GM21515 (cell line): Measurements from ENCODE around the gene BCL11B.
"Not testable (repeated sequence)": the region's sequence is repeated elsewhere in the genome, so short reads cannot be mapped to it uniquely, and the experiment has no call there.

Experiments used
- ATAC-seq: cut with Tn5 transposase; IDR thresholded peaks from one replicate; pipeline ENCODE4 v1.9.1; 2021; ENCODE audit not compliant: unreplicated experiment

The BCL11B gene

DNA sequence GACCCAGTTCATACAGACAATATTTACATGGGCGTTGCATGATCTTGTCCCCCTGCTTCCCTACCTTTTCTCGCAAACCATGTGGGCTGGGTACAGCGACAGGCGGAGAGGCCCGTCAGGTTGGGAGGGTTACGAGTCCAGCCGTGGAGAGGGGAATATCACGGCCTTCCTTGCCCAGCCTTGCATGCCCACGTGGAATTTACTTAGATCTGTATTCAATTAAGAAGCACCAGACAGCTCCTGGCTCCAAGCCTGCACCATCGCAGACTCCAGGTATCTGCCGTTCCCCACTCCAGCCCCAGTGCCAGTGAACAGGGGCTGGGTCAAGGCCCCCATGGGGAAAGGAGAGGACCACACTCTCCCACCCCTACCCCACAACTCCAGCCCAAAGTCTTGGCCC lies 29.8 kb downstream of the BCL11B start:
- ATAC-seq: no peak

DNA sequence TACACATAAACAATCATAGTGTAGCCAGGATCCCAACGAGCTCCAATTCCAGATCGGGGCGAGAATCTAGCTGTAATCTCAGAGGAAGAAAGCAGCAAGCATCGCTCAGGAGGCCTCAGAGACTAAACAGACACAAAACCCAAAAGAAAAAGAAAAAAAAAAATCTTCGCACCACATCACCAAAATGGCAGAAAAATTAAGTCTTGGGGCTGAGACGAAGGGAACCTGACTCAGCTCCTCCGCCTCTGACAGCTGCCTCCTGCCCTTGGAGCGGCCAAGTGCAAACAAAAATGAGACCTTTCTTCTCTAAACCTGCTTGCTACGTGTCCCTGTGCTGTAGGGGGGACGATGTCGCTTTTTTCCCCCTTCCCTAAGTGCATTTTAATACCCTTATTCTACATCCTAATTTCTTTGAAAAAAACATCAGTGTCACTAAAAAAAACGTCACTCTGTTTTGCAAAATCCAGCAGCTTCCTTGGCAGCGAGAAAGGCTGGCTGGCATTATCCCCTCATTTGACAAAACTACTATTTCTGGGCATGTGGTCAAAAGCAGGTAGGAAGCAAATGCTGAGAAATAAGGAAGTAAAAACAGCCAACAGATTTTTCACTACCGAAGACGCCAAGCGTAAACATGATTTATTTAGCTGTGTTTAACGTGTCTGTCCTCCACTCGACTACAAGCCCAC lies 30.5 kb downstream of the BCL11B start:
- no peak for ATAC-seq

DNA sequence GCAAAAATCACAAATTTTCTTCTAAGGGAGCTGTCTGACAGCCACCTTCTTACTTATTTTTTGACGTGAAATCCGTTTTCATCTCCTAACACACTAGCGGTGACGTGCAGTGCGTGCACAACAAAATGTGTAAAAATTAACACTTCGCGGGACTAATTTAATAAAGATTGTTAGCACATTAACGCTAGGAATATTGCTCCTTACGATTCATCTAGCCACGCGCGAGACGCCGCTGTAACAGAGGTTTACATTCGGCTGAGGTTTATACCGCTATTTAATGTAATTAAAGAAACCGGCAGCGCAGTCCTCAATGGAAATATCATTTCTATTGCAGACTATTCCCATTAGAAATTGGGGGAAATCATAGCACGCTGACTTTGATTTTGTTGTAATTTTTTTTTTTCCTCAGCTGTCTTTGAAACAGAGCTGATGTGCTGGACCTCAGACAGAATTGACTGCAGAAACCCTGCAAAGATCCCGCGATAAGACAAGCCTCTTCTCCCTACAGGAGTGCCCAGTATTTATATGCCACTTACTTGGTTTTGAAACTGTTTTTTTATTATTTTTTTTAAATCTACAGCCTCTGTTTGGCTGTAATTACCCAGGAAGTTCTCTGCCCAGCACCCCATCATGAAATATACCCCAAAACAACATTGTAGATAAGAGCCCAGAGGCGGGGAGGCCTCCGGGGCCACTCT lies 31.2 kb downstream of the BCL11B start:
- no peak for ATAC-seq

DNA sequence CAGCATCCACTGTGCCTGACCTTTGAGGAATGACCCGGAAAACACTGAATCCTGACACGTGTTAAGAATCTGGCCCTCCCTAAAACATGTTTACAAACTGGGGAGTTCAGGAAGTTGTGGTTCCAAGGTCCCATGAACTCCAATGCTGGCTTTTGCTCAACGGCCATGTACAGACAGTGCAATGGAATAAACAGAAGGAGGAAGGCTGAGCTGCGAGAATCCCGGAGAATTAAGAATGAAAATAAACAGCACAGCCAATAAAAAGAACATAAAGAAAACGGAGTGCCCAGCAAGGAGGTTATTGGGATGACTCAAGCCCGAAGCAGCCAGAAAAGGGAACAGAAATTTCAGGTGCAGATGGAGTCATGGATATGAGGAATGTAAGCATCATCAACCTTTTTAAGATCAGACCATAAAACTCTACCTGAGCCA lies 32.3 kb downstream of the BCL11B start:
- no peak for ATAC-seq

DNA sequence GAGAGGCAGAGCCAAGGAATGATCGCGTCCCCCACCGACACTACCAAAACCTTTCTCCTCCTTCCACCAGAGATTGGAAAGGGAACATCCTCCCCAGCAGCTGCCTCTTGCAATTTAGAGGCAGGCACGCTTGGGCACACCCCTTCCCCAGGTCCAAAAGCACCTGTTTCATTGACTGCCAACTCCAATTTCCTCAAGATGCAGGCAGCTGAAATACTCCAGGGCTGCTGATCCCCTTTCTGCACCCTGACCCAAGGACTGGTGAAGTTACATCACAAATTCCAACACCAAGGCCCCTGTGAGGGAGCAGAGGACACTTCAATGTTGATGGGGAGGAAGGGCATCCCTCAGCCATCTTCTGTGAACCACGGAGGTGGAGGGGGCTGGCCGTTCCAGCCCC lies 33.8 kb downstream of the BCL11B start:
- ATAC-seq: no peak

DNA sequence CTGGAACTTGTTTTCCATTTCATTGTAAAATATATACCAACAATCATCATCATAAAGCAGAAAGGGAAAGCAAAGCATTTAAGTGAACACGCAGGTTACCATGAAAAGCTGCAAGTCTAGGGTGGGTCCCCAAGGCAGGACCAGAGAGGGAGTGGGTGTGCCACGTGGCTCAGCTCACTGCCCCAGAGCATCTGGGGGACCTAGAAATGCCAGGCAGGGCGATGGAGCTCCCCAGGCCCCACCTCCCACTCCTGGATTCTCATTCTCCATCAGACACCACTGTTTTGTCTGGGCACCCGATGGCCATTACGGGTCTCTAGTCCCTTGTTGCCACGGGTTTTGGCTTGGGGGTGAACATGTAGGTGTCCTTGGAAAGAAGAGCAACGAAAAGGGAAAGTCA lies 34.7 kb downstream of the BCL11B start:
- no peak for ATAC-seq

DNA sequence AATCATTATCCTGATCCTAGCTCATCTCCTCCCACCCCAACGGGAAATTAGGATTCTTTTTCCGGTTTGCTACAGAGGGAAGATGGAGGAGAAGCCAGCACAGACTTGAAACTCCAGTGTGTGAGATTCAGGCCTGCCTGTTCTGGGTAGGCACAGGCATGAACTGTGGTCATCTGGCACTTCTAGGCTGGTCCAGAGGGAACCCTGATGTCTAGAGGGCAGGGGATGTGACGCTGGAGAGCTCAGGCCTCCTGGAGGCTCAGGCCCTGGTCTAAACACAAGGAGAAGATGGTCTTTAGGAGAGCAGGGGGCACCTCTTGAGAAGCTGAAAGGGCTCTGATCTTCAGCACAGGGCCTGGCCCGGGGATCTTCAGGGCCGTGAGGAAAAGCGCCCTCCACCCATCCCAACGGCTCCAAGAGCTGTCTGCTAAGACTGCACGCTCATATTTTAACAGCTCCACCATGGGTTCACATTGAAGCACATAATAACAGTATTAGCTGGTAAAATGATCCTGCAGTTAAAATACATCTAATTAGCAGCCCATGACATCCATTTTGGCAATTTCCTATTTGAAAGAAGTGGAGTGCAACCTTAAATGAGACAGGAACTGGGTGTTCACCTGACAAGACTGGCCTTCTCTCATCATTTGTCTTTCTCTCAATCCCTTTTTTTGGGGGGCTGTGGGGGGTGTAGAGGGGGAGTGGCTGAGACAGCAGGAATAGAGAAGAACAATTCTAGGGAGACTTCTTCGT lies 35.4 kb downstream of the BCL11B start:
- ATAC-seq: no peak

DNA sequence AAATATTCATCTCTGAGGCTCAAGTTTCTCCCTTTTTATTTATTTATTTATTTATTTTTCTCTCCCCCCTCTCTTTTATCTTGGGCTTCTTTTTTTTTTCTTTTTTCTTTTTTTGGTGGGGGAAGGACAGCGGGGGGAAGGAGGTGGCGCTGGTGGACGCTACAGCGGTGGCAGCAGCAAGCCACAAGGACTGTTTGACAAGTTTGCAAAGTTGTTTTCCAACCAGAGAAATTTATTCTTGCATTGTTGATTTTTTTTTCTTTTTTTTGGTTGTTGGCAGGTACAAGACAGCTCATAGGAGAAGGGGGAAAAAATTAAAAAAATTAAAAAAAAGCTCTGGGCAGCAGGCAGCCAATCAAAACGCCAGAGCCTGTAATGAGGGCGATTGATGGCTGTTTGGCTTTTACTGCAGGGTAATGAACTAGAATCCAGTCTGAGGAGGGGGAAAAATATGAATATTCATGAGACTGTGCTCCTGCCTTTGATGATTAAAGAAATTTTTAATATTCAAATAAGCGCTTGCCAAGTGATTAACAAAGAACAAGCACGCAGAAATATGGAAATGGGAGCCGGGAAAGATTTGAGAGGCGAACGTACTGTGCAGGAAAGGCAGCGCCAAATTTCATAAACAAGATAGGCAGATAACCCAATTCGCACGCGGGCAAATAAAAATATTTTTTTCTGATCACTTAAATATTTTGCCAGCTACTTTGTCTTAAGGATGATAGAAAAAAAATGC lies 36.2 kb downstream of the BCL11B start:
- ATAC-seq: no peak

DNA sequence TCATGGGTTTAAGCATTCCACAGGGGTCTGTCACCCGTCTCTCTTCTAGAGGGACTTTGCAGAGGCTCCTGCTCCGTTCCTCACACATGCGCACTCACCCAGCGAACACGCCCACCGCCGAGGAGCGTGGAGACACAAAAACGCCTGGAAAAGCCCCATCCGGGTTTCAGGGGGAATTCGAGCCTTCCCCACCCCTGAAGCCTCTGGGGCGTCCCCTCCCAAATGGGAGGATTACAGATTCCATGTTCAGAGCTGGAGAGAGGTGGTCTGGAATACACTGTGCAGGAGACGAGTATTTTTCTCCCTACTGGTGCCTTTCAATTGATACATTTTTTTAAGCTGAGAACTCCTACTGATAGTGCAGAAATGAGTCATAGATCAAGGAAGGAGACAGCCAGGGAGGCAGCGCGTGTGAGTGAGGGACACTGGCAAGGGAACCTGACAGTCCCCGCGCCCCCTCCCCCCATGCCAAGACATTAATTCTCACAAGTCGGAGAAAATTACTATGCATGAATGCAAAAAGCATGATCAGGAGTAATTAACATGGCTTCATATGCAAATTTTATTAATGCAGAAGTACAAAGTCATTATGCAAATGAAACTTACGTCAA lies 36.9 kb downstream of the BCL11B start:
- ATAC-seq: no peak

DNA sequence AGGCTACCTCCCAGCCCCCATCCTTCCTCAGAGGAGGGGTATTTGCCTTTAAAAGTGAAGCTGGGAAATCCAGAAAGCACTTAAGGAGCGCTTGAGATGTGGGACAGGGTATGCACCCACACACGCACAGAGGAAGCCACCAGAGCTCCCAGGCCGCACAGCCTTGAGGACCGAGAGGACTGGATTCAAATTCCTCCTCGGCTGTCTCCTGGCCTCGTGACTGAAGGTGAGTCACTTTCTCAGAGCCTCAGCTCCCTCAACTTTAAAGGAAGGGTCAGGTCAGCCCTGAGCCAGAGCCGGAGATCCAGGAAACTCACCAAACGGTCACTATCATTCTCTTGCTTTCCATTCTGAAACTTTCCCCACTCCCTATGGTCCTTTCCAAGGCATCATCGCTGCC lies 37.6 kb downstream of the BCL11B start:
- no peak for ATAC-seq

DNA sequence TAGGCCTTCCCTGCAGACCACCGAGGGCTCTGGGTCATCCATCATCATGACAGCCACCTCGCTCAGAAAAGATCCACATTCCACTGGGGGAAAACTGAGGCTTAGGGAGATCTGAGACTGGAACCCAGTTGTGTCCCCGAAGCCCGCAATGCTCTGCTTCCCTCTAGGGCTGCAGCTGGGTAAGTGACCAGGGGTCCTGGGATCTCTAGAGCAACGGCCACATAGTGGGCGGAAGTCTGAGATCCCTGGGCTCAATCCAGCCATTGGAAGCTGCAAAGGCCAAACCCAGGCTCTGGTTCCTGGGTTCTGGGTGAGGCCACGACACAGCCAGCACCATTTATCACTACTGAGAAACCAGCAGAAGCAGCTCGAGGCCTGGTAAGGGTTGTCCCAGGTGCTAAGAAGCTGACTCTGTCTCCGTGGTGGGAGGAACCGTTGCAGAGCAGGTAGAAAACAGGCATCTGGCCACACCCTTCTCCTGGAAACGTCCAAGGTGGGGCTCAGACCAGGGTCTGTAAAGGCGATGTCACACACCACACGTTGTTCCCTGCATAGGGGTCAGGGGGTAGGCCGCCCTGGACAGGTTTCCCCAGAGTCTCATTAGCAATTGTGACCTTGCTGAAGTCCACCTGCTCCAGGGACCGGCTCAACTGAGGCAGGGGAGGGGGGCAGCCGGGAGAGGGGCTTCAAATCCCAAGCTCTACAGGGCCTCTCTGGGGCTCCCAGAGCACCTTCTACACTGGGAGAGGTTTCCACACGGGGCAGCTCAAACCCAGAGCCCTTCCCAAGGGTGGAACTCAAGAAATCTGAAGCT lies 38.6 kb downstream of the BCL11B start:
- no peak for ATAC-seq

DNA sequence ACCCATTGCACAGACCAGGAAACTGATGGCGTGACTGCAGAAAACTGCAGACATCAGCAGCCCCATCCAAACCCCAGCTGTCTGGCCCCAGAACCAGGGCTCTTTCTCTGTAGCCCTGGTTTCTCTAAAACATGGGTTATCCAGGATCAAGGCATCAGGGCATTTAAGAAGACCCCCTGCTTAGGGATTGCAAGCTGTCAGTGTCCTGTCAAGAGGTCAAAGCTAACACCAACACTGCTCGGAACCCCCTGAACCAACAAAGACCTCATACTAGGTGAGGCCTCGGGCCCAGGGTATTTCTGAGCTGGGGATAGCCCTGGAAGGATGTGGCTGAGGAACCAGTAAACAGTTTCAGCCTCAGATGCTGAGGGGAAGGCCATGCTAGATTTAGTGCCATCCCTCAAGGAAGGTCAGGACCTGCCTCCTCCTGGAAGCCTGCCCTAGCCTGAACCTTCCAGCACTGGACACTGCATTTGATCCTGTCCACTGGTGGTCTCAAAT lies 39.2 kb downstream of the BCL11B start:
- no peak for ATAC-seq

DNA sequence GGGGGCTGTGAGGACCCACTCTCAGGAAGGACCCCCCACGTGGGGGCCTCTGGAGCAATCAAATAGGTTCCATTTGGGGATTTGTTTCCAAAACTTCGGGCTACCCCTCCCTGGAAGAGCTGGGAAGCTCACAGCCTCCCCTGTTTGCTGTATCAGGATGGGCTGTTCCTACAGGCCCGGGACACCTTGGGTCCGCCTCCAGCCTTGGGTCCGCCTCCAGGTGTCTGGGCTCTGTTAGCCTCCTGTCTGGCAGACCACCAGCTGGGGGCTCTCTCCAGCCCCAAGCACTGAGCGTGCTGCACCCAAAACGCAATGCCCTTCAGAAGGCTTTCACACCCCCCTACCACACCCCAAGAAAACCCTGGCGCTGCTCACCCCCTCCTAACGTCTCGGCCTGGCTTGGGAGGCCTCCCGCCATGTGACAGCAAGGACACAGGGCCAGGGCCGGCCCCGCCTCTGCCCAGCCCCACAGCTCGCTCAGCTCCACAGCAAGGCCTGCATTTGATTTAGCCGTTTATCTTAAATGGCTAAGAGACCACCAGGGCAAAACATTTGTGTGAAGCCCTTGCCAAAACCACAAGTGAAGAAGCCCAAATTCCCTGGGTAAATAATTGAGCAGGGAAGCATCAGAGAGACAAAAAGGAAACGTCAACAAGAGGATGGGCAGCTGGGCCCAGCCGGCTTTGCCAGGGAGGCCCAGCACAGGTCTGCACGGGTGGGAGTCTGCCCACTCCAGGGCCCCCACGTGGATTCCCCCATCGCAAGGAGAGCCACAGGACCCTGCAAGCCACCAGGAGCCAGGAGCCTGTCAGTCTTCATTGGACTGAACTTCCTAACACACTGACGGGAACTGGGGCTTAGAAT lies 39.9 kb downstream of the BCL11B start:
- ATAC-seq: no peak

DNA sequence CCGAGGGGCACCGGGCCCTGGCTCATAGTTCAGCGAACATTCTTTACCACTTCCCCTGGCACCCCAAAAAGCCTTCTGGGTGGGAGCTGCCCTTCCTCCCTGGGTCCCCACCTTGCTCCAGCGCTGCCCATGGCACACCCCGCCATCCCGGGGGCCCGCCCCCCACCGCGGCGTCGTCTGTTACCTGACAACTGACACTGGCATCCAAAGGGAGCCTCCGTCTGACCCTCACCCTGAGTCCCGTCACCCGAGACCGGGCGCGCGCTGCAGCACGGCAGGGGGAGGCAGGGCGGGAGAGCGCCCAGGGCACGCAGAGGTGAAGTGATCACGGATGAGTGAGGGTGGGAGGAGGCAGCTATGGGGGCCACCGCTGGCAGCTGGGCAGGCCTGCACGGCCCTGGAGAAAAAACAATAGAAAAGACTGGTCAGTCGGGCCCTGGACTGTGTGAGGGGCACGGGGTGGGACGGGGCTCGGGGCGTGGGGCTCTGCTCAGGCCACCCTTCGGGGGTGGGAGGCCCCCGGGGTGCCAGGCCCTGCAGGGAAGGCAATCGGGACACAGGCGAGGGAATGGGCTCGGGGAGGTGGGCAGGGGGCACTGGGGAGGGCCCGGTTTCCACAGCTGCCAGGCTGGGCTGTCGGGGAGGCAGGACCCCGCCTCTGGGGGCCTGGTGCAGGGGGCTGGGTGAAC lies 40.7 kb downstream of the BCL11B start:
- no peak for ATAC-seq

DNA sequence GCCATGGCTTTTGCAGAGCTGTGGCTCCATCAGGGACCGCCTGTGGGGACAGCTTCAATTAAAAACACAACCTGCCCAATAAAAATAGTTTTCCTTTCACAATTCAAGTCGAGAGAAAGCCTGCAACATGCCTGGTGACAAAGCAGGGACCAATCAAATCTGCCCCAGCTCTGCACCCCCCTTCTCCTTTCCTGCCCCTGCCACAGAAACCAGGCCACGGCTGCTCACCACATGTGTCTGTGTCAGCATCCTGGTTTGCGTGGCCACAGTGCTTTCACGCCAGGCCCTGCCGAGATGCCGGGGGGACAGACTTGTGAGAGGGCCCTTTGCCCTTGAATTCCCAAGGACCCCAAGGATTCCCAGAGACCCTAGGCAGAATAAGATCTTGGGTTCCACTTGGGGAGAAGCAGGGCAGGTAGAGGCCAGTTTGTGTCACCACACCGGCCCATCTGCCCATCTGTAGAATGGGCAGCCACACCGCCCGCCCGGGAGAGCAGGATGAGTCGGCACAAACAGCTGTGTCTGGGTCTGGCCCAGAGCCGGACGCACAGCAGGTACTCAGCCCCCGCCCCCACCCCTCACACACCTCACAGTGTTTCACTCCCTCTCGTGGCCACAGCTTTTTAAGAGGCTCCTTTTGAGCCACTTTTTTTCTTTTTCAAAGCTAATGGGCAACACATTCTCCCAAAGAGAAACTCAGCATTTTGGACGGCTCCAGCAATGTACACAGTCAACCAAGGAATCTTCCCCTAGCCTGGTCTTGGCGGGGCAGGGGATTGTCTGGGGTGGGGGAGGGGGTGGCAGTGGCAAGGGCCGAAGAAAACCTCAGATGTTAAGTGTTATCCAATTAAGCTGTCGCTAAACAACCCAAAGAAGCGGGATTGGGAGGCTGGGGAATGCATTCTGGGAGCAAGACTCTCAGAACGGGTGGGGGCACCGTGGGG lies 41.5 kb downstream of the BCL11B start:
- no peak for ATAC-seq

DNA sequence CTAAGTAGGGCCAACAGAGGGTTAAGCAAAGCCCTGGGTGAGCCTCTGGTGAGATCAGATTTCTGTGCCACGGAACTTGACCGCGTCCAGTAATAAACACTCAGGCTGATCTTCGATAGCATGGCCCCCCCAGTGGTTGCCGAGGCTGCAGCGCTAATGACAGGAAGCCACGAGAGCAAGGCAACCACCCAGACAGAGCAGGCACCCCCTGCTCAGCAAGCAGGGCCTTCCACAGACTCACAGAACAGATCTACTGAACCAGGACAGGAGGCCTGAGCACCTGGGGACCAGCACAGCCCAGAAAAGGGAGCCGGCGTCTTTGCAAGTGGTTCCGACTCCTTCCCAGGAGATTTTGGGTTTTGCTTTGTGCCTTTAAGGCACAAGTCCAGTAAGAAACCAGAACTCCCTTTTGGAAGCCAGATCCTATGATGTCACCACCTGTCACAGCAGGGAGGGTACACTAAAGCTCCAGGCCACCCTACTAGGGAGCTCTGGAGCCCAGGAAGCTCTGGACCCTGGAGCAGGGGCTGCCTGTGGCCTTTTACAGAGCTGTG lies 42.3 kb downstream of the BCL11B start:
- ATAC-seq: no peak

DNA sequence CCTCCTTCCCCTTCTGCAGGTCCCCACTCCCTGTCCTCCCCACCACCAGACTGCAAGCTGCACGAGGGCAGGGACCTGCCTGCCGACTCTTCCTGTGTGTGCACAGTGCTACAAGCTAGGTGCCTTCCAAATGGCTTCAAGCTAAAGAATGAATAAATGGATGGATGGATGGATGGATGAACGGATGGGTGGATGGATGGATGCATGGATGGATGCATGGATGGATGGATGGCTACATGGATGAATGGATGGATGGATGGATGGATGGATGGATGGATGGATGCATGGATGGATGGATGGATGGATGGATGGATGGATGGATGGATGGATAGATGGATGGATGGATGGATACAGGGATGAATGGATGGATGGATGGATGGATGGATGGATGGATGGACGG lies 43.2 kb downstream of the BCL11B start:
- not testable (repeated sequence) for ATAC-seq
